A549 (cell line): ENCODE measurements around the gene HTR3D. TPM values are rescaled to one million over a fixed set of nuclear protein-coding genes. Genes with fewer than 3 reads are reported as not detected.

Experiments
- ATAC-seq, 2 experiments: fragments of 200-7000 bp in 1 of 2; fragments of >200 bp in 1 of 2; cut with Nextera tagmentation in 1 of 2; cut with Tn5 transposase in 1 of 2; 3 replicates each; pipeline versions ENCODE4 v1.8.0 to v1.9.1; 2018 to 2020; ENCODE audit warnings: mild to moderate bottlenecking in 1 of 2, moderate library complexity in 1 of 2
- CTCF ChIA-PET: fragments of 300-600 bp; sonication (Branson Sonifier 250); formaldehyde crosslinking; extraction: SDS; loops from one replicate; lab custom pipeline; 2021; ENCODE audit warnings: antibody characterized with exemption, inconsistent platforms; lab: Yijun Ruan, JAX
- POLR2A ChIA-PET: fragments of 350-600 bp; formaldehyde crosslinking; extraction: SDS; loops from one replicate; lab custom pipeline; 2021; ENCODE audit warnings: antibody characterized with exemption, inconsistent platforms; lab: Yijun Ruan, JAX
- DNase-seq, 2 experiments: peaks; one replicate each; pipeline versions ENCODE4 v3.0.0 to v3.0.0-alpha.2; 2011 to 2016; ENCODE audit warnings: low read depth in 1 of 2, low spot score in 1 of 2
- FAIRE-seq: peaks from 2 replicates; lab custom pipeline; 2011; peaks lifted over from hg19 to GRCh38; lab: Jason Lieb, UNC
- H3K27ac ChIP-seq, 2 experiments: fragments of >200 bp; sonication (Bioruptor Twin); formaldehyde crosslinking; 3 replicates each; pipeline ENCODE4 v1.5.1; 2016 to 2017
- H3K4me1 ChIP-seq: fragments of >200 bp; sonication (Bioruptor Twin); formaldehyde crosslinking; 3 replicates; pipeline ENCODE4 v1.6.1; 2016
- H3K4me2 ChIP-seq: fragments of >200 bp; sonication (Bioruptor Twin); formaldehyde crosslinking; 3 replicates; pipeline ENCODE4 v1.6.1; 2016
- H3K4me3 ChIP-seq: fragments of >200 bp; sonication (Bioruptor Twin); formaldehyde crosslinking; 3 replicates; pipeline ENCODE4 v1.5.1; 2016
- H3K9me3 ChIP-seq: fragments of >200 bp; sonication (Bioruptor Twin); formaldehyde crosslinking; 3 replicates; pipeline ENCODE4 v1.6.1; 2016
- BCL3 ChIP-seq: fragments of >200 bp; sonication (Bioruptor Twin); formaldehyde crosslinking; IDR thresholded peaks from 3 replicates; pipeline ENCODE4 v1.6.1; 2016
- CBX2 ChIP-seq: fragments of 200-600 bp; sonication (generic); IDR thresholded peaks from 2 replicates; pipeline ENCODE4 v1.6.1; 2016; ENCODE audit warnings: low read depth, mild to moderate bottlenecking, borderline replicate concordance
- CHD4 ChIP-seq: fragments of 200-600 bp; sonication (generic); IDR thresholded peaks from 2 replicates; pipeline ENCODE4 v1.6.1; 2016; ENCODE audit warnings: antibody characterized with exemption, mild to moderate bottlenecking, borderline replicate concordance
- CTCF ChIP-seq: fragments of >200 bp; sonication (Bioruptor Twin); formaldehyde crosslinking; IDR thresholded peaks from 3 replicates; pipeline ENCODE4 v1.5.1; 2016
- EHF ChIP-seq: fragments of 250-450 bp; sonication (Bioruptor Pico); IDR thresholded peaks from 2 replicates; pipeline ENCODE4 v1.5.0; 2020; ENCODE audit warnings: mild to moderate bottlenecking
- EHMT2 ChIP-seq: fragments of 200-600 bp; sonication (generic); IDR thresholded peaks from 2 replicates; pipeline ENCODE4 v1.6.1; 2016; ENCODE audit warnings: antibody characterized with exemption, low read depth, mild to moderate bottlenecking, moderate library complexity
- ELK1 ChIP-seq: fragments of 150-350 bp; IDR thresholded peaks from 2 replicates; pipeline ENCODE4 v1.6.1; 2014; ENCODE audit warnings: low read depth, mild to moderate bottlenecking, low read length
- ESRRA ChIP-seq: fragments of 150-350 bp; IDR thresholded peaks from 2 replicates; pipeline ENCODE4 v1.6.1; 2014; ENCODE audit warnings: mild to moderate bottlenecking, low read length, borderline replicate concordance
- FOXS1 ChIP-seq: fragments of 250-450 bp; sonication (Bioruptor Pico); IDR thresholded peaks from 2 replicates; pipeline ENCODE4 v1.5.0; 2020; ENCODE audit warnings: mild to moderate bottlenecking, moderate library complexity
- GATA3 ChIP-seq: IDR thresholded peaks from 2 replicates; pipeline ENCODE4 v1.6.1; 2012; ENCODE audit warnings: borderline replicate concordance
- HEYL ChIP-seq: fragments of 250-450 bp; sonication (Bioruptor Pico); IDR thresholded peaks from 2 replicates; pipeline ENCODE4 v1.8.0; 2021; ENCODE audit warnings: mild to moderate bottlenecking, moderate library complexity
- HOXB13 ChIP-seq: fragments of 250-450 bp; sonication (Bioruptor Pico); IDR thresholded peaks from 2 replicates; pipeline ENCODE4 v1.5.0; 2020; ENCODE audit warnings: low read depth, mild to moderate bottlenecking, moderate library complexity
- MAFK ChIP-seq: fragments of 450-650 bp; IDR thresholded peaks from 2 replicates; pipeline ENCODE4 v1.6.1; 2014; ENCODE audit not compliant: partially characterized antibody
- MYC ChIP-seq: IDR thresholded peaks from 2 replicates; pipeline ENCODE4 v1.6.1; 2012; ENCODE audit warnings: mild to moderate bottlenecking, inconsistent platforms, low read length, improper control_type of control experiment, borderline replicate concordance
- PHF8 ChIP-seq: fragments of 200-600 bp; sonication (generic); IDR thresholded peaks from 2 replicates; pipeline ENCODE4 v1.6.1; 2016; ENCODE audit warnings: low read depth, mild to moderate bottlenecking, antibody characterized with exemption, moderate library complexity, borderline replicate concordance
- RARB ChIP-seq: fragments of 250-450 bp; sonication (Bioruptor Pico); IDR thresholded peaks from 2 replicates; pipeline ENCODE4 v1.8.0; 2021; ENCODE audit warnings: mild to moderate bottlenecking, moderate library complexity
- RCOR1 ChIP-seq: fragments of 150-350 bp; IDR thresholded peaks from 2 replicates; pipeline ENCODE4 v1.6.1; 2014; ENCODE audit warnings: antibody characterized with exemption, low read length, low read depth
- RNF2 ChIP-seq: fragments of 200-600 bp; sonication (generic); IDR thresholded peaks from 2 replicates; pipeline ENCODE4 v1.6.1; 2016; ENCODE audit warnings: low read depth, mild to moderate bottlenecking, antibody characterized with exemption, moderate library complexity, borderline replicate concordance
- ZC3H11A ChIP-seq: fragments of 450-650 bp; IDR thresholded peaks from 2 replicates; pipeline ENCODE4 v1.6.1; 2014; ENCODE audit warnings: antibody characterized with exemption, mild to moderate bottlenecking
- ZNF302 ChIP-seq: fragments of 250-450 bp; sonication (Bioruptor Pico); IDR thresholded peaks from 2 replicates; pipeline ENCODE4 v1.9.0; 2021; ENCODE audit warnings: inconsistent platforms, mild to moderate bottlenecking, moderate library complexity
- WGBS: methylation state at CpG from one replicate; pipeline ENCODE4 v1.1.6; 2017; ENCODE audit errors: missing lambda C conversion rate; 5-methylcytosine and 5-hydroxymethylcytosine counted together
- polyA plus RNA-seq, 4 experiments: library from polyadenylated mRNA; depleted of rRNA in 3 of 4; stranded (reverse); fragments of >200 nt; fragmentation: RNase III in 1 of 4; extraction: RNeasy Plus Mini Kit Qiagen cat#74134 plus additional on column Dnase treatment in 1 of 4; gene quantifications; 2 replicates in 3 of 4; 3 replicates in 1 of 4; pipeline ENCODE4 v1.2.3, GENCODE V29; 2011 to 2017
- TF ChIP-seq, protein P1 (sequence below): fragments of 200-600 bp; sonication (generic); IDR thresholded peaks from 2 replicates; pipeline ENCODE4 v1.6.1; 2016; ENCODE audit warnings: antibody characterized with exemption, mild to moderate bottlenecking, moderate library complexity
- TF ChIP-seq, protein P2 (sequence below): fragments of >200 bp; sonication (Bioruptor Twin); formaldehyde crosslinking; IDR thresholded peaks from 2 replicates; pipeline ENCODE4 v1.6.1; 2016

Gene HTR3D
- polyA plus RNA-seq, 2 of the 4 experiments (the other 2 are of a cell fraction): not detected

DNA sequence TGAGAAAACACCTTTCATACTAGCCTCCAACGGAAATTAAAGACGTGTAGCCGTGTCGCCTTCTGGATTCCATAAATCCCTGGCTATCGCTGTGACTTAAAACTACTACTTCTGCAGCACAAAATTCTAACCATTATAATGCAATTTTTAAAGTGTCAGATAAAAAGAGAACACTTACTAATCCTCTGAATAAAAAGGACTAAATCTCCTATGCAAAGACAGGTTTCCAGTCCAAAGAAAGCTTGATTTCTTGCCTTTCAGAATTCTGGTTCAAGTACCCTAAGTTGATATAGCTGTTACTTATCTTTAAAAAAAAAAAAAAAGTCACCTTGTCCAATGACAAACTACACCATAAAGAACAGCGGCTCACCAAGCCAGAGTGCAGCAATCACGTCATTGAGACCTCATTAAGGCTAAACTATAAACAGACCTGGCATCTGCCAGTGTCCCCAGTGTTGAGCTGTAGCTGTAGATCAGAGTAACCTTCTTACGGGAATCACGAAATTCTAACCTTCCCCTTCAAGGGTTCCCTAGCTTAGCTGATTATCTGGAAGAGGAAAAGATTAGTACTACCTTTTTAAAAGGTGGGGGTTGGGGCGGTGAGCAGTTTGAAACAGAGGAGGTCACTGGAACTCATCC is 16.0 kb upstream of the HTR3D start:
- POLR2A ChIA-PET: interaction anchor here (0.7 kb wide), 1 partner anchor 170 kb away, joined by 4 read pairs; no protein-coding TSS in a partner anchor
- Histone ChIP-seq H3K4me3 (no peak overlapping the region), H3K4me1 (peaks cover 9% of the 10 kb centered on the region; the same call in 2 of the 3 replicates), H3K27ac (no peak overlapping the region), H3K9me3 (no peaks in the 10 kb centered on the region), H3K4me2 (peak overlapping the region; percentile 98)
- 81% methylated on average over 10 of the region's 10 CpGs for WGBS
- no peak for FAIRE-seq
- ATAC-seq: no peak
- TF ChIP-seq RARB (CRISPR knock-in tag) (no peak), EHMT2 (no peak), HEYL (CRISPR knock-in tag) (no peak), CBX2 (no peak), RCOR1 (no peak), EHF (CRISPR knock-in tag) (no peak), RNF2 (no peak), ESRRA (no peak), GATA3 (no peak), CTCF (no peak)
- TF ChIP-seq, protein P1, sequence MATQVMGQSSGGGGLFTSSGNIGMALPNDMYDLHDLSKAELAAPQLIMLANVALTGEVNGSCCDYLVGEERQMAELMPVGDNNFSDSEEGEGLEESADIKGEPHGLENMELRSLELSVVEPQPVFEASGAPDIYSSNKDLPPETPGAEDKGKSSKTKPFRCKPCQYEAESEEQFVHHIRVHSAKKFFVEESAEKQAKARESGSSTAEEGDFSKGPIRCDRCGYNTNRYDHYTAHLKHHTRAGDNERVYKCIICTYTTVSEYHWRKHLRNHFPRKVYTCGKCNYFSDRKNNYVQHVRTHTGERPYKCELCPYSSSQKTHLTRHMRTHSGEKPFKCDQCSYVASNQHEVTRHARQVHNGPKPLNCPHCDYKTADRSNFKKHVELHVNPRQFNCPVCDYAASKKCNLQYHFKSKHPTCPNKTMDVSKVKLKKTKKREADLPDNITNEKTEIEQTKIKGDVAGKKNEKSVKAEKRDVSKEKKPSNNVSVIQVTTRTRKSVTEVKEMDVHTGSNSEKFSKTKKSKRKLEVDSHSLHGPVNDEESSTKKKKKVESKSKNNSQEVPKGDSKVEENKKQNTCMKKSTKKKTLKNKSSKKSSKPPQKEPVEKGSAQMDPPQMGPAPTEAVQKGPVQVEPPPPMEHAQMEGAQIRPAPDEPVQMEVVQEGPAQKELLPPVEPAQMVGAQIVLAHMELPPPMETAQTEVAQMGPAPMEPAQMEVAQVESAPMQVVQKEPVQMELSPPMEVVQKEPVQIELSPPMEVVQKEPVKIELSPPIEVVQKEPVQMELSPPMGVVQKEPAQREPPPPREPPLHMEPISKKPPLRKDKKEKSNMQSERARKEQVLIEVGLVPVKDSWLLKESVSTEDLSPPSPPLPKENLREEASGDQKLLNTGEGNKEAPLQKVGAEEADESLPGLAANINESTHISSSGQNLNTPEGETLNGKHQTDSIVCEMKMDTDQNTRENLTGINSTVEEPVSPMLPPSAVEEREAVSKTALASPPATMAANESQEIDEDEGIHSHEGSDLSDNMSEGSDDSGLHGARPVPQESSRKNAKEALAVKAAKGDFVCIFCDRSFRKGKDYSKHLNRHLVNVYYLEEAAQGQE: no peak
- TF ChIP-seq, protein P2, sequence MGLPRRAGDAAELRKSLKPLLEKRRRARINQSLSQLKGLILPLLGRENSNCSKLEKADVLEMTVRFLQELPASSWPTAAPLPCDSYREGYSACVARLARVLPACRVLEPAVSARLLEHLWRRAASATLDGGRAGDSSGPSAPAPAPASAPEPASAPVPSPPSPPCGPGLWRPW: no peak
- CTCF ChIA-PET: interaction anchor here (0.8 to 4.8 kb wide), 7 partner anchors 9 to 119 kb away, joined by 3 to 37 read pairs (median 4); no protein-coding TSS in a partner anchor
- no peak for DNase-seq

GRCh38 chr3:184016169-184016570 is 15.4 kb upstream of the HTR3D start:
- H3K9me3 ChIP-seq: no peaks in the 10 kb centered on the region
- WGBS: 82% methylated on average over 5 of the region's 5 CpGs
- ChIA-PET POLR2A (interaction anchor here (0.7 kb wide), 1 partner anchor 169 kb away, joined by 4 read pairs; no protein-coding TSS in a partner anchor), CTCF (interaction anchor here (0.6 to 4.8 kb wide), 8 partner anchors 10 to 120 kb away, joined by 3 to 37 read pairs (median 4); no protein-coding TSS in a partner anchor)
- peaks cover 9% of the 10 kb centered on the region; the same call in 2 of the 3 replicates for H3K4me1 ChIP-seq
- no peak for FAIRE-seq
- ATAC-seq: no peak
- DNase-seq: no peak
- H3K27ac ChIP-seq: no peak overlapping the region
- H3K4me3 ChIP-seq: peak overlapping the region; percentile 93; the same call in 2 of the 3 replicates
- H3K4me2 ChIP-seq: peak overlapping the region; percentile 98
- TF ChIP-seq FOXS1 (CRISPR knock-in tag) (no peak), HOXB13 (CRISPR knock-in tag) (no peak), RCOR1 (no peak), BCL3 (no peak), RNF2 (no peak), PHF8 (no peak), MAFK (no peak), ZNF302 (CRISPR knock-in tag) (no peak), EHF (CRISPR knock-in tag) (no peak), MYC (no peak), CHD4 (no peak), ELK1 (no peak), ZC3H11A (no peak)
- TF ChIP-seq, protein P1: no peak
